Lung (tissue), 12 donors: ENCODE data around the gene C17orf113. TPM values are rescaled to one million over a fixed set of nuclear protein-coding genes. Genes with fewer than 3 reads are reported as not detected.

Experiments used
- ATAC-seq: fragments of 200-7000 bp; cut with Tn5 transposase; one replicate; pipeline ENCODE4 v1.9.1; 2020; ENCODE audit warnings: moderate number of reproducible peaks; ENCODE audit not compliant: insufficient read depth, low FRiP score
- DNase-seq, 3 donors: peaks; one replicate each; pipeline ENCODE4 v3.0.0-alpha.2; 2013 to 2017
- H3K27ac ChIP-seq, 2 donors: one replicate each; pipeline ENCODE4 v1.5.1; 2013; ENCODE audit warnings: mild to moderate bottlenecking in 2 of 2, moderate library complexity in 2 of 2, control low read depth in 1 of 2, inconsistent platforms in 1 of 2, low read depth in 1 of 2, low read length in 1 of 2
- H3K27me3 ChIP-seq, 3 donors: one replicate each; pipeline ENCODE4 v1.5.1; 2013; ENCODE audit warnings: low read length in 2 of 3; ENCODE audit not compliant: control insufficient read depth in 3 of 3, insufficient read depth in 3 of 3
- H3K36me3 ChIP-seq, 4 donors: one replicate each; pipeline ENCODE4 v1.5.1; 2013; ENCODE audit warnings: low read length in 4 of 4, mild to moderate bottlenecking in 1 of 4, moderate library complexity in 1 of 4; ENCODE audit not compliant: control insufficient read depth in 4 of 4, insufficient read depth in 4 of 4
- H3K4me1 ChIP-seq, 5 donors: one replicate each; pipeline ENCODE4 v1.5.1; 2013; ENCODE audit warnings: low read length in 5 of 5, mild to moderate bottlenecking in 2 of 5, moderate library complexity in 1 of 5; ENCODE audit not compliant: control insufficient read depth in 5 of 5, insufficient read depth in 5 of 5
- H3K4me3 ChIP-seq: one replicate; pipeline ENCODE4 v1.5.1; 2013; ENCODE audit warnings: mild to moderate bottlenecking, control low read depth, moderate library complexity
- H3K9ac ChIP-seq, 2 donors: one replicate each; pipeline ENCODE4 v1.5.1; 2013; ENCODE audit warnings: low read length in 2 of 2, control low read depth in 1 of 2; ENCODE audit not compliant: insufficient read depth in 1 of 2
- H3K9me3 ChIP-seq, 4 donors: one replicate each; pipeline ENCODE4 v1.5.1; 2013; ENCODE audit warnings: low read length in 3 of 4, mild to moderate bottlenecking in 1 of 4, moderate library complexity in 1 of 4; ENCODE audit not compliant: control insufficient read depth in 4 of 4, insufficient read depth in 3 of 4
- CTCF ChIP-seq: IDR thresholded peaks from 2 replicates; pipeline ENCODE4 v1.5.1; 2012; ENCODE audit warnings: mild to moderate bottlenecking; ENCODE audit errors: control extremely low read depth, extremely low read depth
- WGBS, 2 donors: extraction: QIAGEN DNeasy Blood & Tissue Kit; methylation state at CpG; one replicate each; pipeline ENCODE4 v1.1.7; 2013; 5-methylcytosine and 5-hydroxymethylcytosine counted together
- polyA plus RNA-seq, 2 donors: library from polyadenylated mRNA; stranded (reverse); fragments of 200-250 nt; gene quantifications; one replicate each; pipeline ENCODE4 v1.2.1, GENCODE V29; 2013
- total RNA-seq, 2 donors: library from RNA; depleted of rRNA in 1 of 2; stranded (reverse); fragments of >200 nt in 1 of 2; gene quantifications; one replicate each; pipeline ENCODE4 v1.2.1, GENCODE V29; 2014 to 2021
- donor health status: control.
- donor health status: control.
- donor health status: Bipolar disorder and iron deficiency.
- donor health status: healthy.
- donor health status: DM: yes; HTN: yes; CAD: no.

The C17orf113 gene
- total and polyA plus RNA-seq, 4 donors = 0.38 to 3.6 (median 1.2) TPM

GRCh38 chr17:42090964-42091790, 40.8 kb upstream of the C17orf113 start:
- 86 to 91% methylated on average over 8 of the region's 8 CpGs for WGBS, 2 donors

GRCh38 chr17:42088736-42089135, 38.3 kb upstream of the C17orf113 start:
- no peaks in the 10 kb centered on the region for H3K36me3 ChIP-seq
- whole genome bisulfite sequencing, 2 donors = 88 to 93% methylated on average over 8 of the region's 8 CpGs
- H3K27me3 ChIP-seq = peaks cover 0 to 2% (median 0%) of the 10 kb centered on the region in 3 donors
- H3K4me1 ChIP-seq = peaks cover 0 to 1% (median 0%) of the 10 kb centered on the region in 5 donors
- ATAC-seq (no peak), DNase-seq (no peak)
- H3K4me3 ChIP-seq = no peak overlapping the region
- no peak overlapping the region for H3K27ac ChIP-seq
- TF ChIP-seq CTCF = no peak
- no peaks in the 10 kb centered on the region for H3K9me3 ChIP-seq
- no peak overlapping the region for H3K9ac ChIP-seq

More at GRCh38 chr17:42090964-42091790, 40.8 kb upstream of the C17orf113 start:
- no peak overlapping the region for H3K4me3 ChIP-seq
- DNase-seq (no peak), ATAC-seq (no peak)
- no peaks in the 10 kb centered on the region for H3K9me3 ChIP-seq
- no peaks in the 10 kb centered on the region for H3K36me3 ChIP-seq
- TF ChIP-seq CTCF = no peak
- no peak overlapping the region for H3K27ac ChIP-seq
- peaks cover 0 to 4% (median 2%) of the 10 kb centered on the region in 3 donors for H3K27me3 ChIP-seq
- peaks cover 0 to 1% (median 0%) of the 10 kb centered on the region in 5 donors for H3K4me1 ChIP-seq
- H3K9ac ChIP-seq = no peak overlapping the region

GRCh38 chr17:42087736-42088705, 37.6 kb upstream of the C17orf113 start:
- Histone ChIP-seq H3K36me3 (no peaks in the 10 kb centered on the region), H3K4me3 (no peak overlapping the region), H3K9ac (no peak overlapping the region), H3K27me3 (peaks cover 0 to 2% (median 0%) of the 10 kb centered on the region in 3 donors), H3K4me1 (peaks cover 0 to 1% (median 0%) of the 10 kb centered on the region in 5 donors), H3K9me3 (no peaks in the 10 kb centered on the region), H3K27ac (no peak overlapping the region)
- DNase-seq (no peak), ATAC-seq (no peak)
- 62 to 78% methylated on average over 20 of the region's 20 CpGs for WGBS, 2 donors
- no peak for TF ChIP-seq CTCF
